ENCODE data around the gene USP10. TPM values are rescaled to one million over a fixed set of nuclear protein-coding genes. Genes with fewer than 3 reads are reported as not detected.

Gene USP10
- total RNA-seq, 4 donors from 2014 or later = 23.6 to 56.8 (median 45.4) TPM

GRCh38 chr16:84737192-84738011 lies 37.6 kb downstream of the USP10 start:
- Histone ChIP-seq H3K27ac (peak overlapping the region; percentile 71 to 79 (median 76)), H3K36me3 (no peaks in the 10 kb centered on the region), H3K27me3 (no peaks in the 10 kb centered on the region), H3K4me1 (peaks cover 30 to 93% (median 59%) of the 10 kb centered on the region in 4 donors), H3K9me3 (no peaks in the 10 kb centered on the region), H3K4me3 (no peak overlapping the region)
- TF ChIP-seq POLR2A (IDR thresholded peaks at IDR 0.05) = peak; percentile 42
- no peak for TF ChIP-seq EP300 (IDR thresholded peaks at IDR 0.05; ENCODE audit: low read depth)
- TF ChIP-seq CTCF (IDR thresholded peaks at IDR 0.05) = no peak
- TF ChIP-seq POLR2AphosphoS5 (IDR thresholded peaks at IDR 0.05) = peak; percentile 55 to 59 (median 58)
- 57 to 76% methylated on average over 2 to 12 of the region's 12 CpGs for WGBS, 2 donors (ENCODE audit: low coverage in 1 of 2)
- peak; percentile 82 for DNase-seq
- in situ Hi-C loops (cut with MboI; ENCODE audit: low pct_ligation_motif_present in 1 of 4, low pct_unique_long_range_greater_than_20kb in 1 of 4, low sequenced_read_pairs in 3 of 4) (loop anchor here in 1 of 4 donors (25.0 kb wide), 1 partner anchor 225 kb away; the partner anchor contains the start of gene MEAK7), intact Hi-C loops (cut with DNase I; ENCODE audit: low total_unique reads) (no loop called here)

- peak; percentile 91 for DNase-seq
- no peak for TF ChIP-seq POLR2A (IDR thresholded peaks at IDR 0.05)
- peak; percentile 81 to 97 (median 93) for TF ChIP-seq CTCF (IDR thresholded peaks at IDR 0.05)
- TF ChIP-seq EP300 (IDR thresholded peaks at IDR 0.05; ENCODE audit: low read depth) = no peak
- TF ChIP-seq POLR2AphosphoS5 (IDR thresholded peaks at IDR 0.05) = peak in 2 of 3 donors; percentile 20 to 43
- no peaks in the 10 kb centered on the region for H3K27me3 ChIP-seq
- 20% methylated on average over 2 to 8 of the region's 8 CpGs for WGBS, 2 donors (ENCODE audit: low coverage in 1 of 2)
- H3K4me3 ChIP-seq = no peak overlapping the region
- H3K4me1 ChIP-seq = peaks cover 24 to 85% (median 49%) of the 10 kb centered on the region in 4 donors
- in situ Hi-C loops (cut with MboI; ENCODE audit: low pct_ligation_motif_present in 1 of 4, low pct_unique_long_range_greater_than_20kb in 1 of 4, low sequenced_read_pairs in 3 of 4) (loop anchor here in 1 of 4 donors (25.0 kb wide), 1 partner anchor 226 kb away; the partner anchor contains the start of gene MEAK7), intact Hi-C loops (cut with DNase I; ENCODE audit: low total_unique reads) (no loop called here)
- H3K9me3 ChIP-seq = no peaks in the 10 kb centered on the region
- H3K27ac ChIP-seq = peak overlapping the region; percentile 71 to 79 (median 76)
- no peaks in the 10 kb centered on the region for H3K36me3 ChIP-seq
Measured at GRCh38 chr16:84738255-84739038, 38.6 kb downstream of the USP10 start.

GRCh38 chr16:84739349-84740124 lies 39.7 kb downstream of the USP10 start:
- DNase-seq = no peak
- WGBS, 2 donors (ENCODE audit: low coverage in 1 of 2) = 78% methylated on average over 5 to 7 of the region's 7 CpGs
- intact Hi-C loops (cut with DNase I; ENCODE audit: low total_unique reads) = no loop called here
- Histone ChIP-seq H3K27ac (peak overlapping the region; percentile 71 to 79 (median 76)), H3K27me3 (no peaks in the 10 kb centered on the region), H3K36me3 (no peaks in the 10 kb centered on the region), H3K4me1 (peaks cover 24 to 78% (median 48%) of the 10 kb centered on the region in 4 donors), H3K4me3 (no peak overlapping the region), H3K9me3 (no peaks in the 10 kb centered on the region)
- in situ Hi-C loops (cut with MboI; ENCODE audit: low pct_ligation_motif_present in 1 of 4, low pct_unique_long_range_greater_than_20kb in 1 of 4, low sequenced_read_pairs in 3 of 4) = loop anchor here in 1 of 4 donors (25.0 kb wide), 1 partner anchor 227 kb away; the partner anchor contains the start of gene MEAK7
- TF ChIP-seq POLR2AphosphoS5 (IDR thresholded peaks at IDR 0.05) (peak; percentile 15 to 62 (median 24)), POLR2A (IDR thresholded peaks at IDR 0.05) (no peak)

DNA sequence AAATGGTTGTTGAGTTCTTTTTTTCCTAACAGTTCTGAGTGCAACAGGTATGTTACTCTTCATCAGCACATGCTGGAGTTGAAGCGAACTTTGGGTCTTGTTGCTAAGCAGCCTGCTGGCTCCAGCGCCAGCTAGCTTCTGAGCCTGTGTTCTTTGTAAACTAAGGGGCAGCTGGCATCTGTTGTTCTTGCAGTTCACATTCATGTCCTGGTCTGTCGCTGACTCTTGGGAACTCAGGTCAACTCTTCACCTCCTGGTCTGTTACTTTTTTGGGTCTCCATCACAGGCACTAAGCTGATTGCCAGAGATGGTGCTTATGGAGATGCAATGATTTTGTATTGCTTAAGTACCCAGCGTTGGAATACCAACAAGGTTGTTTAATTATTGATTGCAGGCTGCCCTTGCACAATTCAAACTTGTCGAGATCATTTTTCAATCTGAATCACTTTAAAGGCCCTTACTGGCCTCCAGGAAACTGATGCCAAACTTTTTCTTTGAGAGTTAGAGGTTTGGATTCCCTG lies 40.9 kb downstream of the USP10 start:
- intact Hi-C loops (cut with DNase I; ENCODE audit: low total_unique reads) = no loop called here
- peaks cover 24 to 67% (median 45%) of the 10 kb centered on the region in 4 donors for H3K4me1 ChIP-seq
- peaks cover 0 to 4% (median 0%) of the 10 kb centered on the region in 4 donors for H3K36me3 ChIP-seq
- 59 to 66% methylated on average over 3 to 5 of the region's 5 CpGs for WGBS, 2 donors (ENCODE audit: low coverage in 1 of 2)
- no peaks in the 10 kb centered on the region for H3K27me3 ChIP-seq
- in situ Hi-C loops (cut with MboI; ENCODE audit: low pct_ligation_motif_present in 1 of 4, low pct_unique_long_range_greater_than_20kb in 1 of 4, low sequenced_read_pairs in 3 of 4) = loop anchor here in 1 of 4 donors (25.0 kb wide), 1 partner anchor 228 kb away; the partner anchor contains the start of gene MEAK7
- peak overlapping the region in 2 of 4 donors; percentile 7 to 79 for H3K27ac ChIP-seq
- H3K9me3 ChIP-seq = no peaks in the 10 kb centered on the region
- H3K4me3 ChIP-seq = no peak overlapping the region
- DNase-seq = no peak
- no peak for TF ChIP-seq POLR2AphosphoS5 (IDR thresholded peaks at IDR 0.05)
- no peak for TF ChIP-seq POLR2A (IDR thresholded peaks at IDR 0.05)
- TF ChIP-seq EP300 (IDR thresholded peaks at IDR 0.05; ENCODE audit: low read depth) = no peak
- no peak for TF ChIP-seq CTCF (IDR thresholded peaks at IDR 0.05)

Measured in transverse colon (tissue), 4 donors.